HG03558 (cell line): ENCODE measurements around the gene SIX6.
"Not testable (repeated sequence)": the region's sequence is repeated elsewhere in the genome, so short reads cannot be mapped to it uniquely, and the experiment has no call there.

Source experiments
- ATAC-seq: cut with Tn5 transposase; IDR thresholded peaks from one replicate; pipeline ENCODE4 v1.9.1; 2021; ENCODE audit warnings: moderate number of reproducible peaks; ENCODE audit not compliant: unreplicated experiment; ENCODE audit errors: extremely low read depth

Gene SIX6

DNA sequence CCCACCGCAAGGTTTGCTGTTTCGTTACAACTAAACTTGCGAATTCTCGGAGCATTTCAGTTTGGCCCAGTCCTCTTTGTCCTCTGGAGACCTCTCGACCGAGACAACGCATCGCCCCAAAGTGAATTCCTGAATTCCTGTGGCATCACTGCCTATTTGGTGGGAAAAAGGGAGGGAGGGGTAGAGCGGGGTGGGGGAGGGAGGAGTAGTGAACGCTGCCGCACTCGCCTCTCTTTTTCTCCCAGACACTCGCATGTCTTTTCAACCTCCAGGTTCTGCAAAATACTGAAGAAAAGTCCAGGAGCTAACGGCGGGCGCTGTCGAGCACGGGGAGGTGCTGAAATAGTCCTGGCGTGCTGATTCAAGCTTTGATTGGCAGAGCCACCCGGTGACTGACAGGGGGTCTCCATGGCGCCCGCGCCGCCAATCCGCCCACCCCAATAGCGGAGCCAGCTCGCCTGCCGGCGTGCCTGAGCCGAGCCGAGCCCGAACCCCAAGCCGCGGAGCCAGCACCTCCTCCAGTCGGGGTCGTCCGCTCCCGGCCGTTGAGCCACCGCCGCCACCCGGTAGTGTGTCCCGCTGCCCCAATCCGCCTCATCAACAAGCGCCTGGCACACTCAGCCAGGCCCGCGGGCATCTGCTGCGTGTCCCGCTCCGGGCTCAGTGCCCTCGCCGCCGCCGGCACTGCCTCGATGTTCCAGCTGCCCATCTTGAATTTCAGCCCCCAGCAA, at the start of gene SIX6:
SIX6 (plus strand) TSS at position 440 of the 731 bp plus-strand sequence; CDS start at position 693, 253 bp downstream.
- ATAC-seq: no peak

DNA sequence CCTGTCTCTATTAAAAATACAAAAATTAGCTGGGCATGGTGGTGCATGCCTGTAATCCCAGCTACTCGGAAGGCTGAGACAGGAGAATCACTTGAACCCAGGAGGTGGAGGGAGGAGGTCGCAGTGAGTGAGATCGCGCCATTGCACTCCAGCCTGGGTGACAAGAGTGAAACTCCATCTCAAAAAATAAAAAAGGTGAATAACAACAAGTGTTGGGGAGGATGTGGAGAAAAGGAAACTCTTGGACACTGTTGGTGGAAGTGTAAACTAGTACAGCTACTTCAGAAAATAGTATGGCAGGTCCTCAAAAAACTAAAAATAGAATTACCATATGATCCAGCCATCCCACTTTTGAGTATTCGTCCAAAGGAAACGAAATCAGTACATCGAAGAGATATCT, 28.7 kb upstream of the SIX6 start:
- ATAC-seq: not testable (repeated sequence)

DNA sequence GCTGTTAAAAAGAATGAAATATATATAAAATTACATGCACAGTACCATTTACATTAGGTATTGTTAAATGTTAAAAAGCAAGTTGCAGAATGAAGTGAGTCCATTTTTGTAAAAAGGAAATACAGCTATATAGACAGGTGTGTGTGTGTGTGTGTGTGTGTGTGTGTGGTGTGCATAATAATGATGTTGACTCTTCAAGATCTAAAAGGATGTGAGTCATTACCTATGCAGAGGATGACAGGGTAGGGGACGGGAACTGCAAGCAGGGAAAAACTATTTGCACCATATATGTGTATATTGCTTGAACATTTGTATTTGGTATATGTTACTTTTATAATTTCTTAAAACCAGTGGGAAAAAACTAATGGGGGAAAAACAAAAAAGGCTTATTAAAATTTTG, 26.2 kb upstream of the SIX6 start:
- no peak for ATAC-seq

DNA sequence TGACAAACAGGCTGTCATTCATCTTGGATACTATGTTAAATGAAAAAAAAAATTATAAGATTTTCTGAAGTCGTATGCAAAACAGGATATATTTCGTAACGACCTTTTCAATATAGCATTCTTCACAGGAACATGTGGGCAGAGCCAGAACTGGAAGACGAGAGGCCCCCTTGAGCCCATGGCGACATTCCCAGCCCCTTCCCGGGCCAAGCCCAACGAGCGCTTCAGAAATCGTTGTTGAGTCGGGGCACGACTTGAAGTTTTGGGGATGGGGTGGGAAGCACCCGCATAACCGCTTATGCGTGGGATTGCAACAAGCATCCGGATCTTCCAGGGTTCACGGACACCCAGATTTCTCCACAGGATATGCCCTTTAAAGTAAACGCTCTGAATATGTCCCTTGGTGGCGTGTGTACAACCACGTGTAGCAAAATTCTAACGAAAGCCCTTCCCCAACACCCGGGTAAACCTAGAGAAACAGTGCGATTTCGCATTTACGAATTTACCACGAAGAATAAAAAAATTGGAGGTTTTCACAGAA, 23.8 kb upstream of the SIX6 start:
- no peak for ATAC-seq

DNA sequence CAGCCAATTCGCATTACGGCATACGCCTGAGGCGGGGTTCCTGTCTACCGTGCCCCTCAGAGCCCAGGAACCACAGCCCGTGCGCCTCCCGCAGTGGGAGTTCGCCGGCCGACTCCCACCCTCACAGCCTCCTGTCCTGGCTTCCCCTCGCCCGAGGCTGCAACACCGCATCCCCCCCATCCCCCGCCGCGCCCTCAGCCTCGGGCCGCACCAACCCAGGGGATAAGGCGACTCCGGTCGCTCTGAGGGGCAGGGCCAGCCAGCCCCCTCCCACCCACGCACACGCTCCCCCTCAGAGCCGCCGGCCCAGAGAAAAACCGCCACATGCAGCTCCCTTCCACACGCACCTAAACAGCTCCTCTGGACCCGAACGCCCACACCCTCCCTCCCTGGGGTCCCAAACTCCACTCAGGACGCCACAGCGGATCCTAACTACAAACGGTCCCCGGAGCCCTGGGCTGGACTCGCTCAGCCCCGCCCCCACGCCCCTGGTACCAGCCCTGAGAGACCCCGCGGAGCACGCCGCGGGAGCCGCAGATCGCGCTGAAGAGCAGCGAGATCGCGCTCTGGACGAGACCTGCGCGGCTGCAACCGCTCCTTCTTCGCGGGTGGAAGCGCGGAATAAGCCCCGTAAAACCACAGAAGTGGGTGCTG, 23.2 kb upstream of the SIX6 start, which contains the start of gene C14orf39:
C14orf39 (minus strand) TSS at position 466 of the 654 bp plus-strand sequence. CDS start 985 bp downstream, outside the sequence.
- ATAC-seq: no peak

DNA sequence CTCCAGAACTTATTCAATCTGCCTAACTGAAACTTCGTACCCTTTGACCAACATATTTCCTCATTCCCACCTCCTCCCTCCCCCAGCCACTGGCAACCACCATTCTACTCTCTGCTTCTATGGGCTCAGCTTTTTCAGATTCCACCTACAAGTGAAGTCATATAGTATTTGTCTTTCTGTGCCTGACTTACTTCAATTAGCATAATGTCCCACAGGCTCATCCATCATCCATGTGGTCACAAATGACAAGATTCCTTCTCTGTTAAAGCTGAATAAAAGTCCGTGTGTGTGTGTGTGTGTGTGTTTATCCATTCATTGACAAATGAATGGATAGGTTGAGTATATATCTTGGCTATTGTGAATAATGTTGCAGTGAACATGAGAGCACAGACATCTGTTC, 21.7 kb upstream of the SIX6 start:
- no peak for ATAC-seq

DNA sequence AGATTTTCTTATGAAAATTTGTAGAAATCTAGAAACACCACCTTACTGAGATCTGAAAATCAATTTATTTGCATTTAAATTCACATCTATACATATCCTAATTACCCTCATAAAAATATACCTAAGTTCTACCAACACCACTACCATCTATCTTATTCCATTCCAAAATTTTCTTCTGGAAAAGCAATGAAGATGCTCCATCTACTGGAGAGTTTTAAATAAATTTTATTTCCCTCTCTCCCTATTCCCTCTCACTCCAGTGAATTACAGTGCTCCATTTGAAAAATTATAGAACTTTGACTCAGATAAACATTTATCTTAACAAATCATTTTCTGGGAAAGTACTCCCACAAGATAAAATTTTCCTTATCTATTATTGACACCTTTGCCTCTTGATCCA, 20.8 kb upstream of the SIX6 start:
- ATAC-seq: no peak

DNA sequence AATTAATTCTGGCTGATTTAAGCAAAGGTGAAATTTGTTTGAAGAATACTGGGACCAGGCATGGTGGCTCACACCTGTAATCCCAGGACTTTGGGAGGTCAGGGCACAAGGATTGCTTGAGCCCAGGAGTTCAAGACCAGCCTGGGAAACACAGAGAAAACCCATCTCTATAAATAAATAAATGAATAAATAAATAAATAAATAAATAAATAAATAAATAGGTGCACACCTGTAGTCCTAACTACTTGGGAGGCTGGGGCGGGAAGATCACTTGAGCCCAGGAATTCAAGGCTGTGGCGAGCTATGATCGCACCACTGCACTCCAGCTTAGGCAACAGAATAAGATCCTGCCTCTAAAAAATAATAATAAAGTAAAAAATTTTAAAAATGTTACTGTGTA, 18.7 kb upstream of the SIX6 start:
- no peak for ATAC-seq

DNA sequence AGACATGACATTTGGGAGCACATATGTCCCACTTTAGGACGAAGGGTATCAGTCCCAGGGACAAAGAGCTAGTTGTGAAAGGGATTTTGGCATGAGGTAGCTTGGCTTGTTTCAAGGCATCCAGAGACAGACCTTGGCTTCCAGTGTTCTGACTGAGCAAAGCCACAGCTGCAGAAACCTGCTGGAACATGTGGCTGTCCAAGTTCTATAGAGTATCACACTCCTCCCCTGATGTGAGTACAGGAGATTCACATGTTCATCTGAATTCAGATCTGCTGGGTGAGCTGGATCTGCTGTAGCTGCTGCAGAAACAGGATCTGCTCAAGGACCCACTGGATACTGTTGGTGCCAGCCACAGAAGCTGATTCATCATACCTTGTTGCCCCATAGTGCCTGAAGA, 13.0 kb upstream of the SIX6 start:
- ATAC-seq: no peak

DNA sequence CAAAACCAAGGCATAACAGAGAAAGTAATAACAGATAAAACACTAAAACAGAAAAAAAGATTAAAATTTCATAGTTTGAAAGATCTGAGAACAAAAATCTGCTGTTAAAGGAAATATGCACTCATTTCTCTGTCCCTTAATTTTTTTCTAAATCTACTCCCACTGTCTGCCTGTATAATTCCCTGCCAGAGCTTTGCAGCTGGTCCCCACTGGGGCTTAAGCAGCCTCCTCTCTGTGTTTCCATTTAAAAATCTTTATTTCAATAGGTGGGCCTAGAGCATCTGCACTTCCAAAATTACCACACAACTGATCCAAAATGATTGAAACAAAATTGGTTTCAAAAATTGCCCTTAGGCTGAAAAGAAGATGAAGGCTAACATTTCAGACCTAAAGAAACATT, 6.4 kb upstream of the SIX6 start:
- ATAC-seq: no peak

DNA sequence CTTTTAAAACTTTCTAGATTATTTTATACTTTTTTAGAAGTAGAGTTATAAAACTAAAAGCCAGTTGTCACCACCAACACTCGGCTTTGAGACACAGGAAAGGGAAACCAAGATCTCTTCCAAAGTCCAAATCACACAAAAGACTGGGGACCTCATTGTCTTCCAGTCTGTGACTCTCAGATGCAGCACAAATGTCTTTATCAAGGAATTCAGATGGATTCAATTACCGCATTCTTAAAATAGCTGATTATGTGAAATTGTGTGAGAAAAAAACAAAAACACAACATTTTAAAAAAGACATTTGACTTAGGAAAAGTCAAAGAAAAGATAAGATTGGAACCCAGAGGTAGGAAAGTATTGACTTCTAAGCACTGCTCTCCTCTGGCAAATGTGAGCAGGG, 3.5 kb upstream of the SIX6 start:
- ATAC-seq: no peak

DNA sequence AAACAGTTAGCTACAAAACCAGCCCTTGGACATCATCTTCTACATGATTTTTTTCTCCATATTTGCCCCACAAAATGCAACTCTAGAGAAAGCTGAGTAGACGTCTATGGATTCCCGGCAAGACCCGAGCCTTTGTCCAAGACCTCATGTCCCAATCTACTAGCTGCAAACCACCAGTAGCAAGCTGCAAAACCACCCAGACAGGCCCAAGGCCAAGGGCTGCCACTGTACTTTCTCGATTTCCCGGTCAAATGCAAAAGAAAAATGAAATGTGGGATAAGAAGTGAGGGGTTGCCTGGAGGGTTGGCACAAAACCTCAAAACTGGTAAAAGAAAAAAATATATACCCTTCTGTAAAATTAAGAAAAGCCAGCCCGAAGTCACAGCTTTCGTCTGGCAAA, 2.9 kb upstream of the SIX6 start:
- no peak for ATAC-seq

DNA sequence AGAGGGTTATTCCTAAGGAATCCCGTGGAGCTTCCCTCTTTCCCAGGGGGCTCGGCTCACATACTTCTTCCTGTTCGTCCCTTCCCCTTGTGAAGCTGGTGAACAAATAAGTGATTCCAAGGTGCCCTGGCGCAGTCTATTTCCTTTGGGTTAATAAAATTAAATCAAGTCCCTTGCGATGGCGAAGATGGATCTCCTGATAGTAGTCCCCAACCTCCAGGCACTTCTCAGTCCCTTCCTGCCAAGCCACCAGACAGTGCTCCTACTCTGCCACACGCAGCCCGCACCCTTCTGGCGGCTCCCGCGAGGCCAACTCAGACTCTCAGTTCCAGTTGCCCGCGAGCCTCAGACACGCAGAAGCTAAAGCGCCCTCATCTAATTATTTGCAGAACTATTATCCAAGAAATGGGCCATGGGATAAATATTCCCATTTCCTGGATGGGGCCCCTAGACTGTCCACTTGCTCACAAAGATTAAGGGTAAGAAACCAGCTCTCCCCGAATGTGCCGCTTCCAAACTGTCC, 2.4 kb upstream of the SIX6 start:
- no peak for ATAC-seq

DNA sequence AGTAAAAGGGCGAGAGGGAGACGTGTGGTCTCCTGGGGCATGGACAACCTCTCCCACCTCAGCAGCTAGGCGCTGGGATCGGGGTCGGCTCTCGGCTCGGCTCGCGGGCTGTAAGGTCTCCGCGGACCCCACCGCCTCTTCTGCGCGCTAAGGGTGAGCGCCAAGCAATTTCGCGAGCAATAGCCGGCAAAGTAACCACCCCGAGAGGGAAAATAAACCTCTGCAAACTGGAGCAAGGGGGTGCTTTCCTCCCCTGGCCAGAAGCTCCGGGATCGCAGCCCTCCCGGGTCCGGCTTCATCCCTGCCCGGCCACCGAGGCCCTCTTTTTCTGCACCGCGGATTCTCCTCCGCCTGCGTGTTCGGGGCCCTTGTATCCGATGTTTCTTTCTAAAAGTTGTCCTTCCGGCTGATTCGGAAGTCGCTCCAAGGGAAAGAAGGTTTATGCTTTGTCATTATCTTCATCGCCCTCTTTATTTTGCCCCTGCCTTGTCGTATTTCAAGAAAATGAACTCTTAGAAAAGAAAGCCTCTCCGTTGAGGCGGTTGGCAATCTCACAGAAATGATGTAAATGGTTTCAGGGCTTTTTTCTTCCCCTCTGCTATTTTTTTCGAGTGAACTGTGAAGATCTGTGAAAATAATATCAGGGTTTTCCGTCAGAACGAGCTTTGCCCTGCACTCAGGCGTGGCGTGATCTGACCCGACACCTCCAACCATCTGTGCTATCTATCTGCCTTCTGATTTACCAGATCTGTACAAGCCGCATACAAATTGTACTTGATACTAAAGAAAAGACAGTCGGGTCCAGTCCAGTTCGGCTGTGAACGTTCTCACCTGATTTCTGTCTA, 1.7 kb upstream of the SIX6 start:
- ATAC-seq: no peak

DNA sequence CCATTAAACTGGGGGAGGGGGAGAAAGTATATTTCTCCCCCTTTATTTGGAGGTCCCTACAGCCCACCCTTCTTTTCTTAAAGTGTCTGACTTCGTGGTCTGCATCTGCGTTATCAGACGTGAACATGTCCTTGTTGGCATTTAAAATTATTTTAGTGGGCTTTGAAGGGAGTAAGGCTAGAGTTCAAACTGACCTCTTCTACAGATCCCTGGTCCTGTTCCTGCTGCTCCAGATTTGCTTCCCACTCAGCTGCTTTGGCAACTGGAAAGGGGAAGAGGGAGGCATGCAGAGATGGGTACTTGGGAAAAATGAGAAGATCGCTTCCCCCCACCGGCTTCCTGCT, 611 bp upstream of the SIX6 start:
- no peak for ATAC-seq

DNA sequence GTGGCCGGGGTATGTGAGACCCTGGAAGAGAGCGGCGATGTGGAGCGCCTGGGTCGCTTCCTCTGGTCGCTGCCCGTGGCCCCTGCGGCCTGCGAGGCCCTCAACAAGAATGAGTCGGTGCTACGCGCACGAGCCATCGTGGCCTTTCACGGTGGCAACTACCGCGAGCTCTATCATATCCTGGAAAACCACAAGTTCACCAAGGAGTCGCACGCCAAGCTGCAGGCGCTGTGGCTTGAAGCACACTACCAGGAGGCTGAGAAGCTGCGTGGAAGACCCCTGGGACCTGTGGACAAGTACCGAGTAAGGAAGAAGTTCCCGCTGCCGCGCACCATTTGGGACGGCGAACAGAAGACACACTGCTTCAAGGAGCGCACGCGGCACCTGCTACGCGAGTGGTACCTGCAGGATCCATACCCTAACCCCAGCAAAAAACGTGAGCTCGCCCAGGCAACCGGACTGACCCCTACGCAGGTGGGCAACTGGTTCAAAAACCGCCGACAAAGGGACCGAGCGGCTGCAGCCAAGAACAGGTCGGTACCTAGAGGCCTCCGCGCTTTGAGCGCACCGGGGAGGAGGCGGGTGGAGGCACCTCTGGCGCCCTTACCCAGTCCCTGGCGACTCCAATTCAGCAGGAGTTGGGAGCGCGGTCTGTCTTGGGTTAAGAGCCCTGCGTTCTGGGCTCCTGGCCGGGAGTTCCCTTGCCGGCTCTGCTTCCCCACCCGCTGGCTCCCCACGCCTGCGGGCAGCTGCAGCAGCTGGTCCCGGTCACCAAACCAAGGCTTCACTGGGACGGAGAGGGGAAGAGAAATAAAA, 700 bp downstream of the SIX6 start:
- no peak for ATAC-seq

DNA sequence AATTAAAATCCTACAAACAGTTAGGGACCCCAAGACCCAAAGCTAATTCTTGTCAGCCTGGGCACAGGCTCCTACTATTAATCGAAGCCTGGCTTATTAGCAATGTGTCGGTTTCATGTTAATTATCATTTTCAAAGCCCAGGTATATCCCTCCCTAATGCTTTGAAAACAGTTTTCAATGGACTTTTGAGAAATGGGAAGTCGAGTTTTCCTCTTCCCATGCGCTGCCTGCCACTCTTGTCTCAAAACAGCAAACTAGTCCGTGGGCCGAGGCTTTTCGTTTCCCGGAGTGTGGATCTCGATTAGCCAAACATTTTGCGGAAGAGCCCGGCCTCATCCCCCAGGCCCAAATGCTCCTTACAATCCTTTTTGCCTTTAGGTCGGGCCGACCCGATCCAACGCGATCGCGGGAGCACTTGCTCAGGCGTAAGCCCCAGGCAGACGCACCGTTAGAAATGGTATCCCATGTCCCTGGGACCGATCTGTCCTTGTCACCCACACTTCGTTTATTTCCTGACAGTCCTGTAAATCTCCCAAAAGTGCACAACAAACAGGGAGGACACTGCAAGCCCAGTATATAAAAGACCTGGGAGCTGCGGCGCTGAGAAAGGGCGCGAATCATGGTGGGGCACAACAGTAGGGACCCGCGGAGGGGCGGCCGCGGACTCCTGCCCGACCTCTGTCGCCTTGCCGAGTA, 1.5 kb downstream of the SIX6 start:
- no peak for ATAC-seq

DNA sequence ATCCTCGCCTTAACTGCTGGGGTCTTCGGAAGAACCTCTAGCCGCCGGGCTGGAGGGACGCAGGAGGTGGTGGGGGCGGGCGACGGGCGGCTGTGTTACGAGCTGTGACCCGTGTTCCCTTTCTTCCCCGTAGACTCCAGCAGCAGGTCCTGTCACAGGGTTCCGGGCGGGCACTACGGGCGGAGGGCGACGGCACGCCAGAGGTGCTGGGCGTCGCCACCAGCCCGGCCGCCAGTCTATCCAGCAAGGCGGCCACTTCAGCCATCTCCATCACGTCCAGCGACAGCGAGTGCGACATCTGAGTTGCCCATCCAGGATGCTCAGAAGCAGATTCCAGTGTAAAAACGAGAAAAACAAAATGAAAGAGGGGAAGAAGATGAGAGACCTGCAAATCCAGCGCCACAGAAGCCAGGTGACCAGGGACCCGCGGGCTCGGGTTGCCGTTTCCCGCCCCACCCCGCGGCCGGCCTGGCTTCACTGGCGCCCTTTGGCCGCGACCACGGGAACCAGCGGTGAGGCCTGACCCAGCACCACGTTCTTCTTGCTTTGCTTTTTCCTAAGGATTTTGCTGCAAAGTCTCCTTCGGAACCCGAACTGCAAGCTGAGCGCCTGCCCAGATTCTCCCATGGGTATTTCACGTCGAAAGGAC, 2.1 kb downstream of the SIX6 start:
- no peak for ATAC-seq

DNA sequence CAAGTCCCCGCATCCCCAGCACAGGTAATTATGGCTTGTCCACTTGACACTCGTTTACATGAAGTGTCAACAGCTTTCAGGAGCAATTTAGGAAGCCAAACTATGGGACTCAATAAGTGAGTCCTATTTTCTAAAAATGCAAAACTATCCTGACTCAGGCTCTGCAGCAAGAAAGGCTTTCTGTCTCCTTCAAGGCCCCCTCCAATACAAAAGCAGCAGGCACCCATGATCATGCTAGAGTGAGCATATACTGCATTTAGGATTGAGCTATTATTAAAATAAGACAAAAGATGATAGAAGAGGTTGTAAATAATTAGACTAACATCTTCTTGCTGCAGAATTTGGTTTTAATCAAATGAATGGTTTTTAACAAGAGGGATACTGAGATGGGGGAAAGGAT, 3.2 kb downstream of the SIX6 start:
- ATAC-seq: no peak
